Uterus (tissue), 2 donors: ENCODE results near the gene NGLY1.

ENCODE experiments used
- CTCF ChIP-seq, 4 experiments: fragments of 200-600 bp in 2 of 4; fragments of 450-650 bp in 2 of 4; sonication (generic) in 2 of 4; IDR thresholded peaks; one replicate each; pipeline ENCODE4 v1.5.1; 2016 to 2019; ENCODE audit warnings: antibody characterized with exemption in 4 of 4, mild to moderate bottlenecking in 2 of 4, moderate library complexity in 1 of 4
- POLR2A ChIP-seq, 2 donors: fragments of 450-650 bp; IDR thresholded peaks; one replicate each; pipeline ENCODE4 v1.6.1; 2016; ENCODE audit warnings: antibody characterized with exemption in 2 of 2, mild to moderate bottlenecking in 1 of 2, moderate library complexity in 1 of 2

GRCh38 chr3:25692341-25692740, 90.9 kb downstream of the NGLY1 start:
- TF ChIP-seq CTCF (IDR thresholded peaks at IDR 0.05) (no peak), POLR2A (IDR thresholded peaks at IDR 0.05) (no peak)
